ENCODE data around the gene DIP2B.
A peak's percentile ranks its signal among the peaks of the same experiment; 100 is the strongest.
"Not testable (repeated sequence)": the region's sequence is repeated elsewhere in the genome, so short reads cannot be mapped to it uniquely, and the experiment has no call there.

Gene DIP2B, protein sequence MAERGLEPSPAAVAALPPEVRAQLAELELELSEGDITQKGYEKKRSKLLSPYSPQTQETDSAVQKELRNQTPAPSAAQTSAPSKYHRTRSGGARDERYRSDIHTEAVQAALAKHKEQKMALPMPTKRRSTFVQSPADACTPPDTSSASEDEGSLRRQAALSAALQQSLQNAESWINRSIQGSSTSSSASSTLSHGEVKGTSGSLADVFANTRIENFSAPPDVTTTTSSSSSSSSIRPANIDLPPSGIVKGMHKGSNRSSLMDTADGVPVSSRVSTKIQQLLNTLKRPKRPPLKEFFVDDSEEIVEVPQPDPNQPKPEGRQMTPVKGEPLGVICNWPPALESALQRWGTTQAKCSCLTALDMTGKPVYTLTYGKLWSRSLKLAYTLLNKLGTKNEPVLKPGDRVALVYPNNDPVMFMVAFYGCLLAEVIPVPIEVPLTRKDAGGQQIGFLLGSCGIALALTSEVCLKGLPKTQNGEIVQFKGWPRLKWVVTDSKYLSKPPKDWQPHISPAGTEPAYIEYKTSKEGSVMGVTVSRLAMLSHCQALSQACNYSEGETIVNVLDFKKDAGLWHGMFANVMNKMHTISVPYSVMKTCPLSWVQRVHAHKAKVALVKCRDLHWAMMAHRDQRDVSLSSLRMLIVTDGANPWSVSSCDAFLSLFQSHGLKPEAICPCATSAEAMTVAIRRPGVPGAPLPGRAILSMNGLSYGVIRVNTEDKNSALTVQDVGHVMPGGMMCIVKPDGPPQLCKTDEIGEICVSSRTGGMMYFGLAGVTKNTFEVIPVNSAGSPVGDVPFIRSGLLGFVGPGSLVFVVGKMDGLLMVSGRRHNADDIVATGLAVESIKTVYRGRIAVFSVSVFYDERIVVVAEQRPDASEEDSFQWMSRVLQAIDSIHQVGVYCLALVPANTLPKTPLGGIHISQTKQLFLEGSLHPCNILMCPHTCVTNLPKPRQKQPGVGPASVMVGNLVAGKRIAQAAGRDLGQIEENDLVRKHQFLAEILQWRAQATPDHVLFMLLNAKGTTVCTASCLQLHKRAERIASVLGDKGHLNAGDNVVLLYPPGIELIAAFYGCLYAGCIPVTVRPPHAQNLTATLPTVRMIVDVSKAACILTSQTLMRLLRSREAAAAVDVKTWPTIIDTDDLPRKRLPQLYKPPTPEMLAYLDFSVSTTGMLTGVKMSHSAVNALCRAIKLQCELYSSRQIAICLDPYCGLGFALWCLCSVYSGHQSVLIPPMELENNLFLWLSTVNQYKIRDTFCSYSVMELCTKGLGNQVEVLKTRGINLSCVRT (N-terminal part only)

DNA sequence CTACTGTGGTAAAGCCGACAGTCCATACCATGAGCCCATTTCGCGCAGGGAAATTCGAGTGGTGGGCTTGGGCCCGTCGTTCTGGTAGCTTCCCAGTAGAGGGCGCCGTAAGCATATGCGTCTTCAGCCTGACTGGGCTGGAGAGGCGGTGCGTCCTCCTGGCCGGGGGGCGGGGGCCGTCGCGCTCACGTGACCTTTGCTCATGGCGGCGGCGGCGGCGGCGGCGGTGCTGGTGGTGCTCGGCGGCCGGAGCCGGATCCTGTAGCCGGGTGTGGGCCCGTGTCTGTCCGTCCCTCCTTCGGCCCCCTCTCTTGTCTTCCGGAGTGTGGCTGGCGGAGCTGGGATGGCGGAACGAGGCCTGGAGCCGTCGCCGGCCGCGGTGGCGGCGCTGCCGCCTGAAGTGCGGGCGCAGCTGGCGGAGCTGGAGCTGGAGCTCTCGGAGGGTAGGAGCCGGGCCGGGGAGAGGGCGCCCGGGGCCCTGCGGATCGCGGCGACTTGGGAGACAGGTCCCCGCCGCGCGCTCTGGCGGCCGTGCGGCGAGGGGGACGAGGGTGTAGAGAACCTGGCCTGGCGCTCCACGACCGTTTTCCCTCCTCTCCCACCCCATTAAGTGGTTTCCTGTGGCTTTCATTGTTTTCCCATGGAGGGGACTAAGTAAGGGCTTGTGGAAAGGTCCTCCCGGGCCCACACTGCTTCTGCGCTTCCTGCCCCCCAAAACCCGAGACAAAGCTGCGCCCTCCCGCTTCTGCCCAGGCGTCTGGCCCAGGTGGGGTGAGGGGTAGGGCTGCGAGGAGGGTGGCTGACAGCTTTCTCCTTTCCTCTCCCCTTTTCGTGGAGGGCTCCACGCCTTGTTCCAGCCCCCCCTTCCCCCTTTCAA, at the start of gene DIP2B:
DIP2B (plus strand) TSS at position 188 of the 877 bp plus-strand sequence; CDS start at position 344, 156 bp downstream.
- DNase-seq = peak; percentile 98

DNA sequence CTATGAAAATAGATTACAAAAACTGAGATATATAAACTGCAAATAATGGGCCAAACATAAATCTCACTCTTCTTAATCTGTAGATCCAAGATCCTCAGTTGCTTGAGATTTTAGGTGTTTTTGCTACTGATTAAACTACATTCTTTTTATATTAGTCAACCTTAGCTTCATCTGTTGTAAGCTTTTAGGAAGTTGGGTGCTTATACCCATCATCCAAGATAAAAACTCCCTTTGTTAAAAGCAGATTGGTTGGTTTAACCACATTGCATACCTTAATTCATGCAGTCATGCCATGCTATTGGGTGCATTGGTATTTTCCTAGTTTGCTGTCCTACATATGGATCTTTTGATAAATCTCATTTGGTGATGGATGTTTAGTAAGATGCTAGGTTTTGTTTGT, 46.2 kb upstream of the DIP2B start:
- DNase-seq = no peak

DNA sequence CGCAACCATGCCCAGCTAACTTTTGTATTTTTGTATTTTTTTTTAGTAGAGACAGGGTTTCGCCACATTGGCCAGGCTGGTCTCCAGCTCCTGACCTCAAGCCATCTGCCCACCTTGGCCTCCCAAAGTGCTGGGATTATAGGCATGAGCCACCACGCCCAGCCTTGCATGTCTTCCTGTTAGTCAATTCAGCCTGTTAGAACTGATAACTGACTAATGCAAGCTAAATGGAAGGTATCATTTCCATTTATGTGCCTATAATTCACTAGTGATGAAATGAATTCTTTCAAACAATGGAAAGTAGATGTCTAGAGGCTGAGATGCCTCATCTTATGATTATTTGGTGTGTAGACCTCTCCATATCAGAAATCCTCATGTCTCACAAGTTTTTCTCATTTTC, 37.3 kb upstream of the DIP2B start:
- DNase-seq = no peak

DNA sequence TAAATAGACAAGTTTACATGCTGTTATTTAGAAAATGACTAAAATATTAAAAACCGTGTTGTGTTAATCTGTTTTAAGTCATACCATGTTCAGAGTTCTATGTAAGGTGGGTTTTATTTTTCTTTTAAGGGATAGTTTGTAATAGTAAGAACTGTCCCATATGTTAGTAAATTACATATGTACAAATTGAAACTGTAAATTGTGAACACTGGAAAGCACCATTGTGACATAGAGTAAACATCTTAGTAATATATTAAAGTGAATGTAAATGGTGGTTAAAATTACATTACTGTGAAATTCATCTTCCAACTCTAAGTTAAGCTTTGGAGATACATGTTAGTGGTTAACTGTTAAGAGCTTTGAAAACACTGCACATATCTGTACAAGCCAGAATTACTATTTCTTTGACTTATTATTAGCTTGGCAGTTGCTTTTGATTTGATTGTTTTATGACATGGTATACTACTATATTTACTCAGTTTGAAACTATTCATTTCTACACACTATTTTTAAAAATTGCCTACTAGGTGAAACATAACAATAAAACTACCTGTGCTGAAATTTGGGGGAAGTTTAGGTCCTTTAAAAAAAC, 27.4 kb upstream of the DIP2B start:
- DNase-seq = no peak

DNA sequence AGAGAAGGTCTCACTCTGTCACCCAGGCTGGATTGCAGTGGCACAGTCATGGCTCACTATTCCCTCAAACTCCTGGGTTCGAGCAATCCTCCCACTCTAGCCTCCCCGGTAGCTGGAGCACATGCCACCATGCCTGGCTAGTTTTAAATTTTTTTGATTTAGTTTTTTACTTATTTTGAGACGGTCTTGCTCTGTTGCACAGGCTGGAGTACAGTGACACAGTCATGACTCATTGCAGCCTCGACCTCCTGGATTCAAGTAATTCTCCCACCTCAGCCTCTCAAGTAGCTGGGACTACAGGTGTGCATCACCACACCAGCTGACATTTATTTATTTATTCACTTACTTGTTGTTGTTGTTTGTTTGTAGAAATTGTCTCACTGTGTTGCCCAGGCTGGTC, 22.2 kb upstream of the DIP2B start:
- no peak for DNase-seq

DNA sequence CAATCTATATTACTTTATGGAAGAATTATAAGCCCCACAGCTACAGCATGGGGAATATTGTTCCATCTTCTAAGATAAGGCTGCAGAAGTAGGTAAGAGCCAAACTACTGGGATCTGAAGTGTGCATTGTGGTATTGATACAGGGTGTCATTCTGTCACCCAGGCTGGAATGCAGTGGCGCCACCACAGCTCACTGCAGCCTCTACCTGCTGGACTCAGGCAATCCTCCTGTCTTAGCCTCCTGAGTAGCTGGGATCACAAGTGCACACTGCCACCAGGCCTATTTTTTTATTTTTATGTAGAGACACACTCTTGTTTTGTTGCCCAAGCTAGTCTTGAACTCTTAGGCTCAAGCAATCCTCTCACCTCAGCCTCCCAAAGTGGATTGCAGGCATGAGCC, 21.3 kb upstream of the DIP2B start:
- no peak for DNase-seq

DNA sequence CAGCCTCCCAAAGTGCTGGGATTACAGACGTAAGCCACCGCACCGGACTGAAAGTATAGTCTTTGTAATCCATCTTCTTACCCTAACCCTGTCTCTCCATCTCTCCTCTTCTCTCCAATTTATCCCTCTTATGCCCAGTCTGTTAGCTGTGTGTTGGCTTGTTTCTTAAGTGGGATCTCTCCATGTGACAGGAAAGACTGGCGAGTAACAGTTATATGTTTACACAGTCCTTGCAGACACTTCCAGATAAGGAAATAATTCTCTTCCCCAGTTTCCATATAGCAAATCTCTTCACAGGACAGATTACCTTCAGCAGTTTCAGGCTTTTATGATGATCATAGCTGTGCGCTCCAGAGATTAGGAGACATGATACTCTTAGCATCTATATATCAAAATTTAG, 16.0 kb upstream of the DIP2B start:
- DNase-seq = no peak

DNA sequence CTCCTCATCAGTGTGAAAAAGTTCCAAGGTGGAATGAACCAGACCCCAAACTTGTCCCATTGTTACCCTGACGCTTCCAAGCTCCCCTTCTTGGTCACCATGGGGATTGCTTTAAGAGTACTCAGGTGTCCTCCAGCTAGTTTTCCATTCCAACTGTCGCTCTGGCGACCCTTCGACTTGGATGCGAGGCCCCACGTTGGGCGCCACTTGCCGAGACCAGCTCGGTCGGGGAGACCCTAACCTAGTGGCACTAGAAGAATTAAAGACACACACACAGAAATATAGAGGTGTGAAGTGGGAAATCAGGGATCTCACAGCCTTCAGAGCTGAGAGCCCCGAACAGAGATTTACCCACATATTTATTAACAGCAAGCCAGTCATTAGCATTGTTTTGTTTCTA, 6.7 kb upstream of the DIP2B start:
- DNase-seq = not testable (repeated sequence)

DNA sequence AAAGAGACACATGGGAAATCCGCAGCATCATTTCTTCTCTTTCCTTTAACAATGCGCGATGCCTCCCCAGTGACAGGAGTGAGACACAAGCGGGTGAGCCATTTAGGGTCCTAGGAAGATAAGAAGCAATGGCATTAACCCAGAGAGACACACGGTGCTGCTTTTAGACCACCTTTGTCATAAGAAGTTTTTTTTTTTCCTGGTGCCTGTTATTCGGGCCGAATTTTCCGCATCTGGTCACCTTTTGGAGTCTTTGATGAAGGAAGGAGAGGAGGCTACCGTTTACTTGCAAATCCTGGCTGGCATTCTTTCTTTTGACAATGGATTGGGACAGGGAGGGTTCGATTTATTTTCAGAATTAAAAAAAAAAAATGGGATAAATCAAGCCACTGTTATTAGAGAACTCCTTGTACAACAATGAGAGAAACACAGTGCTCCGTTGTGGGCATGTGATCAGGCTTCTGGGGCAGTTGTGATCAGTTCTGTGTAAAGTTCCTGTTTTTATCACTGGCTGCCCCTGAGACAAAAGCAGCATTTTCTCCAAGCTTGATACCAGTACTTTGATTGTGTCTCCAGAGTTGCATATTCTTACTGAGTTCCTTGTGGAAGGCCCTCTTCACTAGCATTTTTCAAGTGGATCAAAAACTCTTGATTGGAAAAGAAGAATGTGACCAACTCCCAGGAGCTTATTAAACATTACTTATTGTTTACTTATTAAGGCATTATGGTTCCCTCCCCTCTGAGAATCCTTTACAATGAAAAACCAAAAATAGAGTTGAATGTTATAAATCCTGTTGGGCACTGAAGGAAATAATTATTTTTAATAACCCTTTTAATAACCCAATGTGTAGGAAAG, 1.1 kb downstream of the DIP2B start:
- DNase-seq = peak; percentile 86

DNA sequence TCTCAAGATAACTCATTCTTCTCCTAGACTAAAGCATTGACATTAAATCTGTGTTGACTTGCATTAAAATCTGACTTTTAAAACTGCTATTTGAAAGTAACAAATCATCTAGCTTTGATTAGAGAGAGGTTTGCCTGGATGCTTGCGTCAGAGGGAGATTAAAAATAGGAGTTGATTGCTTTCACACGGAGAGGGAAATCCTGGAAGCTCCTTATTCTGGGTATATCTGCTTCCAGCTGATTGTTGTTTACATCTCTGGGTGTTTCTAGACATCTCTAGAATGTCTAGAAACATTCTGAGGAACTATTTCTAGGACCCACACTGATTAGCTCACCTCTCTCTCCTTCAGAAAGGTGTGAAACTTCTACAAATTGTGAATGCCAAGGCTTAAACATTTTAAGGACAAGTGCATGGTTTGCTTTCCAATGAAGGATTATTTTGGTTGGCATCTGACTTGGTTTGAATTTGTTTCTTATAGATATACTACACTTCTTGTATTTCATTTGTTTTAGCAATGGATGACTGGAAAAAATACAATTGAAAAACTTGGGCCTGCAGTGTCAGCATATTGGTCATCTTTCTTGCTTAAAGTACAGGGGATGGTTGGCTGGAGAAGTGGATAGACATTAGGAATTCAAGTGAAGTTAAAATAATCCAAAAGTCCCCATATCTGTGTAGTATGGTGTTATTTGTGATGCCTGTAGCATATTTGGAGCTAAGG, 2.1 kb downstream of the DIP2B start:
- no peak for DNase-seq

DNA sequence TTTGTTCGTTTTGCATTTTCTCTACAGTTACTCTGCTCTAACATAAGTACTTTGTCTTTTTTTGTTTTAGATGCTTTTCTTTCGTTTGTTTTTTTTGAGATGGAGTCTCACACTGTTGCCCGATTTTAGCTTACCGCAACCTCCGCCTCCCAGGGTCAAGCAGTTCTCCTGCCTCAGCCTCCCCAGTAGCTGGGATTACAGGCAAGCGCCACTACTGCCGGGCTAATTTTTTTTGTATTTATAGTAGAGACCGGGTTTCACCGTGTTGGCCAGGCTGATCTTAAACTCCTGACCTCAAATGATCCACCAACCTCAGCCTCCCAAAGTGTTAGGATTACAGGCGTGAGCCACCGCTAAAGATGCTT, 2.7 kb downstream of the DIP2B start:
- no peak for DNase-seq

DNA sequence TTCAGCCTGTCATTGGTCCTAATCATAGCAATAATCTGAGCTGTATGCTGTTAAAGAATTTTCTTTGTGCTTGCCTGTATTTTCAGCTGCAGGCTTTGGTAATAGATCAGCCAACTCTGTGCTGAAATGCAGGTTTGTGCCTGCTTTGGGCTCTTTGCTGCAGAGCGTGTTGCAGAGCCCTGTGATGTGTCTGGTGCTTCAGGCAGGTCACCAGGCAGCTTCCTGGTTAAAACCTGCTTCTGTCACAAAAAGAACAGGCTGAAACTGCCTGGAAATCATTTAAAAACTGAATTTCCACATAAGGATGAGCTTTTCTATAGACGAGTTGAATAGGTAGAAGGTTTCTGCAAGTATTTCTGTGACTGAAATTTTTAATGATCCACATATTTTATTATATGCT, 3.1 kb downstream of the DIP2B start:
- DNase-seq = no peak

DNA sequence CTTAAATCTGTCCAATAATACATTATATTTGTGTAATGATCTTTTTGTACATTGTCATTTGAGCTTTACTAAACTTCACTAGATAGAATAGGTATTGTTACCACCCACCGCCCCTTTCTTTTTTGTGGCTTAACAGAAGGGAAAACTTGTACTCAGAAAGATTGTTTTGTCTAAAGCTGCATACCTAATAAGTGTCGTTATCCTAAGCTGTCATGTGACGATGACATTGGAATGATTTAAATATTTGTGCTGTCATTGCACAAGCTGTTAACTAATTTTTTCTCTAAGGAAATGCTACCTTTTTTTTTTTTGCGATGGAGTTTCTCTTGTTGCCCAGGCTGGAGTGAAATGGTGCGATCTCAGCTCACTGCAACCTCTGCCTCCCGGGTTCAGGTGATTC, 3.6 kb downstream of the DIP2B start:
- no peak for DNase-seq

DNA sequence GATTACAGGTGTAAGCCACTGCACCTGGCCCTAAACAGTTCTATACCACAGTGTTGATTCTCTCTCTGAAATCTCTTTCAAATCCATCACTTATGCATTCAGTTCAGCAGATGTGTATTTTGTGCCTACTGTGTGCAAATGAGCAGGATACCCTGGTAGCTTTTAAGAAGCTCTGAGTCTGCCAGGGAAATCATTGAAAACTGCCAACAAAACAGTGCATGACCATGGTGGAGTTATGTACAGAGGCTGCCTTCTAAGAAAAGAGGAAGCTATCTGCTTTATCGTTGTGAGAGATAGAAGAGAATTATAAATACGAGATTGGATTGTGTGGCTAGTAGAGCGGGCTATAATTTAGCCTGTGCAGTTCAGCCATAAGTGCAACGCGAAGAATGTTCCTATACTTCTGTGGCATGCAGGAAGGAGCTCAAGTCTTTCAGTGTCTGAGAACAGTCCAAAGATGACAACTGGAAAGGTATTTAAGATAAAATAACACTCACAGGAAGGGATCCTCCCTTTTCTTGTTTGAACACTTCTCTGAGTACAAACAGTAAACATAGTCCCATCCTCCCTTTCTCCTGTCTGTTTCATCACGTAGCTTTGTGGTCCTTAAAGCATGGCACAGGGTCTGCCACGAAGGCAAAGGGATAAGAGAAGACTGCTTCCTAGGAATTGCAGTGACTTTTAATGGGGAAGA, 4.3 kb downstream of the DIP2B start:
- DNase-seq = no peak

DNA sequence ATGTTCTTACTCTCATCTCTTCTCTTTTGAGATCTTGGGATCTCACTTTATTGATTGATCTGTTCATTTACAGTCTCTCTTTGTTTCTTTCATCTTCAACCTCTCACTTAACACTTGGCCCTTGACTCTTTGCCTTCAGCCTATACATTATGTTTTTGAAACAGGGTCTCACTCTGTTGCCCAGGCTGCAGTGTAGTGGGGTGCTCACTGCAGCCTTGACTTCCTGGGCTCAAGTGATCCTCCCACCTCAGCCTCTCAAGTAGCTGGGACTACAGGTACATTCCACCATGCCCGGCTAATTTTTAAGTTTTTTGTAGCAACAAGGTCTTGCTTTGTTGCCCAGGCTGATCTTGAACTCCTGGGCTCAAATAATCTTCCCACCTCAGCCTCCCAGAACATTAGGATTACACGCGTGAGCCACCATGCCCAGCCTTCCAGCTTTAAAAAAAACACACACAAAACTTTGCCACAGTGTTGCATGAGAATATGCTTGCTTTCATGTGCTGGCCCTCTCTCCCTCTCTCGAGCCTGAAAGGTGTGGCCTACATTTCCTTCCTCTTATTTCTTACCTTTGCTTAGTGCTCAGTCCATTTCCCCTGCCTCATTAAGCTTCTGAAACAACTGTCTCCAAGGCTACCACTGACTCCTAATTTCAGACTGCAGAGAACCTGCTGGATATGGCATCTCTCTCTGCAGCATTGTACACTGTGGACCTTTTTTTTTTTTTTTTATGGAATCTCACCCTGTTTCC, 9.9 kb downstream of the DIP2B start:
- DNase-seq = no peak

DNA sequence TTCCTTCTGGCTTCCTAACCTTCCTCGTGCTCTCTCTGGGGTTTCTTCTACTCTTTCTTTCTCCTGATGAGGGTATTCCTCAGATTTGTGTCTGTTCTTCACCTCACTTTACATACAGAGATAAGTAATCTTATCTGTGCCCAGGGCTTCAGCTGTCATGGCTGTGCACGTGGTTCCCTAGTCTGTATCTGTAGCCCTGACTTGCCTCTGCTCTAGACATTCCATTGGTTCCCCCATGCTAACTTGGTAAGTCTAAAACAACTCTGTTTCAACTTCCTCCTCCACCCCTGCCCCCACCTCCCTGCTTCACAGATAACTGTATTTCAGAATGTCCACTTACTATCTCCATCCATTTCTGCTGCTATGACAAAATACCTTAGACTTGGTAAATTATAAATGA, 10.8 kb downstream of the DIP2B start:
- DNase-seq = no peak

DNA sequence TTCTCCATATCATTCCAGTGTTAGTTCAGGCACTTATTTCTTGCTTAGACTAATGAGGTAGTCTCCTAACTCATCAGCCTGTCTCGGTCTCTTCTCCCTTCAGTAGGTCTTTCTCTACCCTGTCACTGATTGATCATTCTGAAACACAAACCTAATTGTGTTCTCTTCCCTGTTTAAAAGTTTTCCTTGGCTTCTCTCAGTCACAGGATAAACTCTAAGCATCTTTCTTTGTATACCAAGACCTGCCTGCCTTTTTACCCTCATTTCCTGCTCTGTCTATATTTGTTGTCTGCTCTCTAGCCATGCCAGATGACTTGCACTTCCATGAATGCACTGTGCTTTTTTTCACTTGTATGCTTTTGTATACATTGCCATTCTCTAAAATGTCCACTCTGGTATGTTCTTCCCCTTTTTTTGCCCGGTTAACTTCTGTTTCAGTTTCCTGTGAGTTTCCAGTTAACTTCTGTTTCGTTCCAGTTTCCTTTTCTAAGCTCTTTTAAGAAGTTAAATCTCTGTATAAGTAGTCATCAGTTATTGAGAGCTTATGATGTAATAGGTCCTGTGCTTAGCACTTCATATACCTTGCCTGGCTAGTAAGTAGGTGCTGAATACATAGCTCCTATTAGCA, 12.8 kb downstream of the DIP2B start:
- no peak for DNase-seq

DNA sequence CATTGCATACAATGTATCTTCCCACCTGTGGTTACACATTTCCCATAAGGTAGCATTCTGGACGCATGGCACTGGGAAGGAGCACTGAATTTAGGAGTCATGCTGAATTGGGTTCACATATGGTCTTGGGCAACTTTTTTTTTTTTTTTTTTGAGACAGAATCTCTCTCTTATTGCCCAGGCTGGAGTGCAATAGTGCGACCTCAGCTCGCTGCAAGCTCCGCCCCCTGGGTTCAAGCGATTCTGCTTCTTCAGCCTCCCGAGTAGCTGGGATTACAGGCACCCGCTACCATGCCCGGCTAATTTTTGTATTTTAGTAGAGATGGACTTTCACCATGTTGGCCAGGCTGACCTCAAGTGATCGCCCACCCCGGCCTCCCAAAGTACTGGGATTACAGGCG, 13.3 kb downstream of the DIP2B start:
- no peak for DNase-seq

Measured in eye (tissue), 1 donor.